ENCODE measurements around the gene RABGAP1L.
"Not testable (repeated sequence)": the region's sequence is repeated elsewhere in the genome, so short reads cannot be mapped to it uniquely, and the experiment has no call there.

The RABGAP1L gene

GRCh38 chr1:175019524-175019923 lies 860.2 kb downstream of the RABGAP1L start:
- DNase-seq = no peak

GRCh38 chr1:175023043-175023921 lies 864.0 kb downstream of the RABGAP1L start, which contains the start of gene MRPS14:
Gene MRPS14, minus strand, starts transcription at chr1:175023425. Its CDS starts 17 bp downstream, at chr1:175023408.
- DNase-seq = peak; percentile 99

GRCh38 chr1:175023922-175024242 lies 864.6 kb downstream of the RABGAP1L start:
- not testable (repeated sequence) for DNase-seq

- no peak for DNase-seq
Observed at GRCh38 chr1:175024773-175025172, 865.5 kb downstream of the RABGAP1L start.

- no peak for DNase-seq
Observed at GRCh38 chr1:175033953-175034352, 874.6 kb downstream of the RABGAP1L start.

- DNase-seq = no peak
Observed at GRCh38 chr1:175034775-175035174, 875.5 kb downstream of the RABGAP1L start.

- DNase-seq = no peak
Observed at GRCh38 chr1:175035865-175036264, 876.5 kb downstream of the RABGAP1L start.

GRCh38 chr1:175036476-175036875 lies 877.2 kb downstream of the RABGAP1L start:
- no peak for DNase-seq

- DNase-seq = no peak
Observed at GRCh38 chr1:175037416-175037815, 878.1 kb downstream of the RABGAP1L start.

GRCh38 chr1:175040324-175040879 lies 881.1 kb downstream of the RABGAP1L start:
- DNase-seq = no peak

GRCh38 chr1:175042650-175043049 lies 883.3 kb downstream of the RABGAP1L start:
- DNase-seq = no peak

- no peak for DNase-seq
Observed at GRCh38 chr1:175043824-175044223, 884.5 kb downstream of the RABGAP1L start.

GRCh38 chr1:175044591-175044990 lies 885.3 kb downstream of the RABGAP1L start:
- not testable (repeated sequence) for DNase-seq
